ENCODE results near the gene NEK11.

Gene NEK11

DNA sequence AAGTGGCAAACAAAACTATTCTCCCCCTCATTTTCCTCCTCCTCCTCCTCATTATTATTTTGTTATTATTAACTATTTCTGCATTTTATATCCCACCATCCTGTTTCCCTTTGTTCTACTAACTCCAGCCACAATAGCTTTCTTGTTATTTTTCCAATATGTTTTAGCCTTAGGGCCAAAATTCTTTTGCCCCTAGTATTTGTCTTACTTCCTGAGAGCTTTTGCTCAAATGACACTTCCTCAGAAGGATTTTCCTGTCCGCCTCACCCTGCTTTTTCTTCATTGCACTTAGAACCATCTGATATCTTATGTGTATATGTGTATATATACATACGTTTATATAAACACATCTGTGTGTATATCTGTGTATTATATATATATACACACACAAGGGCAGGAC, 322.2 kb downstream of the NEK11 start:
- H3K27ac ChIP-seq = no peak overlapping the region
- TF ChIP-seq, protein P1, sequence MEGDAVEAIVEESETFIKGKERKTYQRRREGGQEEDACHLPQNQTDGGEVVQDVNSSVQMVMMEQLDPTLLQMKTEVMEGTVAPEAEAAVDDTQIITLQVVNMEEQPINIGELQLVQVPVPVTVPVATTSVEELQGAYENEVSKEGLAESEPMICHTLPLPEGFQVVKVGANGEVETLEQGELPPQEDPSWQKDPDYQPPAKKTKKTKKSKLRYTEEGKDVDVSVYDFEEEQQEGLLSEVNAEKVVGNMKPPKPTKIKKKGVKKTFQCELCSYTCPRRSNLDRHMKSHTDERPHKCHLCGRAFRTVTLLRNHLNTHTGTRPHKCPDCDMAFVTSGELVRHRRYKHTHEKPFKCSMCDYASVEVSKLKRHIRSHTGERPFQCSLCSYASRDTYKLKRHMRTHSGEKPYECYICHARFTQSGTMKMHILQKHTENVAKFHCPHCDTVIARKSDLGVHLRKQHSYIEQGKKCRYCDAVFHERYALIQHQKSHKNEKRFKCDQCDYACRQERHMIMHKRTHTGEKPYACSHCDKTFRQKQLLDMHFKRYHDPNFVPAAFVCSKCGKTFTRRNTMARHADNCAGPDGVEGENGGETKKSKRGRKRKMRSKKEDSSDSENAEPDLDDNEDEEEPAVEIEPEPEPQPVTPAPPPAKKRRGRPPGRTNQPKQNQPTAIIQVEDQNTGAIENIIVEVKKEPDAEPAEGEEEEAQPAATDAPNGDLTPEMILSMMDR (conservative IDR thresholded peaks at IDR 0.05) = no peak

DNA sequence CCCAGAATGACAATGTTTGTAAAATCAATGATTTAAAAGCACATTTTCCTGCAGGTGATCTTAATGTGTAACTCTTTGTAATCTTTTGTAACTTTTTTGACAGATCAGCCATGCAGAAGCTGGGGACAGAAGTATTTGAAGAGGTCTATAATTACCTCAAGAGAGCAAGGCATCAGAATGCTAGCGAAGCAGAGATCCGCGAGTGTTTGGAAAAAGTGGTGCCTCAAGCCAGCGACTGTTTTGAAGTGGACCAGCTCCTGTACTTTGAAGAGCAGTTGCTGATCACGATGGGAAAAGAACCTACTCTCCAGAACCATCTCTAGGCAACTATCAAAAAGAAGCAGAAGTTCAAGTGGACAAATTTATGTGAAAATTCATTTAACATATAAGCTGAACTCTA, 322.8 kb downstream of the NEK11 start:
- no peak overlapping the region for H3K27ac ChIP-seq
- TF ChIP-seq, protein P1 (conservative IDR thresholded peaks at IDR 0.05) = no peak

DNA sequence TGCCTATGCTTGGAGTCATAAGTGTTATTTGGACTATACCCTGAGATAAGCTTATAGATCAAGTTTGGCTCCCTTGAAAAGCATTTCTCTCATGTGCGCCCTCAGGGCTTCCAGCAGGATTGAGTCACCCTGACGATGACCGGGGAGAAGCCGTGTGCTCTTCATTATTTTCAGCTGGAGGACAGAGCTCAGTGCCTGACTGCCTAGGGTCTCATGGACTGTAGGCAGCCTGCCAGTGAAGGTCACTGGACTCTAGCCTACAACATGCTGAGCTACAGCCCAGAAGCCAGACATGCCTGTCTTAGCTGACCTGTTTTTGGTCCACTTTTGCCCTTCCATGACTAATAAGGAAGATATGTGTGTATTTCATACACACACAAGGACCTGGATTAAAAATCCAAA, 323.3 kb downstream of the NEK11 start:
- no peak overlapping the region for H3K27ac ChIP-seq
- TF ChIP-seq, protein P1 (conservative IDR thresholded peaks at IDR 0.05) = no peak

DNA sequence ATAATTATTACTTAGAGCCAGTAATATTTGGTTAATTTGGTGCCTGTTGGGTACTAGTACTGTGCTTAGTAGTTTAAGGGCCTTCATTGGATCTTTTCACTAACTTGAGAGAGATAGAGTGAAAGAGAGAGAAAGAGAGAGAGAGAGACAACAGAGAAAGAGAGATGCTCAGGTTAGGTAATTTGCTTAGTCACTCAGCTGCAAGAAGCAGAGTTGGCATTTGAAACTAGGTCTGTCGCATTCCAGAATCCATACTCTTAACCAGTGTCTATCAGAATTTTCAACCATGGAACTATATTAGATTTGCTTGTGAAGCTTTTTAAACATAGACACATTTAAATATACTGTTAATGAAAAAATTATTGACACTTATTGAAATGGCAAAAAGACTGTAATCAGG, 323.8 kb downstream of the NEK11 start:
- no peak overlapping the region for H3K27ac ChIP-seq
- TF ChIP-seq, protein P1 (conservative IDR thresholded peaks at IDR 0.05) = no peak

DNA sequence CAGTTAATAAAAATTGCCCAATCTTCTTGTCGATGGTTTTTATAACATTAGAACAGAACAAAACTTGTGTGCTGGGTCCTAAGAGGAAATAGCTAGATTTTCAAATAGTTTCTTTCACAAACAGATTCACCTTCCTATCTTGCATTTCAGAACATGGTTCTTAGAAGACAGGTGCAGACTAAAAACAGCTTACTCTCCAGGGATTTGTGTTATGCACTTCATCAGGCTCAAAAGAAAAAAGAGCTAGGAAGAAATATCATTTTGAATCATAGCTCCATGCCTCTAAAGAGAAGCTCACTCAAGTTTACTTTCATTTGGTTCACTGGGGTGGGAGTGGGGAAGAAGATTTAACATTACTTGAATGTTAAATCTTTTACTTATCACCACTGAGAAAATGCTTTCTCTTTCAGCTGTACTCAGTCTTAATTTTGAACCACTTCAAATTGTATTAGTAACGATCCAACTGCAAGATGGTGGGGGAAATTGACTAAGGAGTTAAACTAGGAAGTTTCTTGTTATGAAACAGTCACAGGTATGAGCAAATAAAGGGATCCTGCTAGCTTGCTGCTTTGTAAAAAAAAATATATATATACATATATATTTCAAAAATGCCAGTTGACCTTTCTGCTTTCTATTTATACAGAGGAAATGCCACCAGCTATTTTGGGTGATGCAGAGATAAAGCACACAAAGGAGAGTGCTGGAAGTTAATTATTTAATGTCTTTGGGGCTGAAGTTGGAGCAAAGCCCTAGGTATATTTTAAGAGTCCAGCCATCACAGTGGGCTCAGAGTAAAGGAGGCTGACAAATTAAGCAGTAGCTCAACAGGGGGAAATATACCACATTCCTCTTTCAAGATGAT, 326.6 kb downstream of the NEK11 start:
- peak overlapping the region; percentile 85 for H3K27ac ChIP-seq
- TF ChIP-seq, protein P1 (conservative IDR thresholded peaks at IDR 0.05) = no peak

DNA sequence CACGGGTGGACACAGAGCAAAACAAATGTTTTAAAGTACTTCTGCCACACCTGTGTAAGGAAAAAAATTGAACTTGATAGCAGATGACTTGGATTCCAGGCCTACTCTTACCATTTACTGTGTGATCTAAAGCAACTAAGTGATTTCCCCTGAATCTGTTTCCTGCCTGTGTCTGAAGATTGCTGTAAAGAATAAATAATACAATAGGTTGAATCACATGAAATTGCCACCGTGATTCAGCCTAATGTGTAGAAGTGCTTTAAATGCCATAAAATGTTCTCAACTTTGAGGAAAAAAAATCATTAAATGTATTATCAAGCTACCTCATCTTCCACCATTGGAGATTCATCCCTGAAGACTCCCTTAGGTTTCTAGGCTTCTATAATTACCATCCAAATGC, 327.3 kb downstream of the NEK11 start:
- H3K27ac ChIP-seq = peak overlapping the region; percentile 85
- TF ChIP-seq, protein P1 (conservative IDR thresholded peaks at IDR 0.05) = no peak

DNA sequence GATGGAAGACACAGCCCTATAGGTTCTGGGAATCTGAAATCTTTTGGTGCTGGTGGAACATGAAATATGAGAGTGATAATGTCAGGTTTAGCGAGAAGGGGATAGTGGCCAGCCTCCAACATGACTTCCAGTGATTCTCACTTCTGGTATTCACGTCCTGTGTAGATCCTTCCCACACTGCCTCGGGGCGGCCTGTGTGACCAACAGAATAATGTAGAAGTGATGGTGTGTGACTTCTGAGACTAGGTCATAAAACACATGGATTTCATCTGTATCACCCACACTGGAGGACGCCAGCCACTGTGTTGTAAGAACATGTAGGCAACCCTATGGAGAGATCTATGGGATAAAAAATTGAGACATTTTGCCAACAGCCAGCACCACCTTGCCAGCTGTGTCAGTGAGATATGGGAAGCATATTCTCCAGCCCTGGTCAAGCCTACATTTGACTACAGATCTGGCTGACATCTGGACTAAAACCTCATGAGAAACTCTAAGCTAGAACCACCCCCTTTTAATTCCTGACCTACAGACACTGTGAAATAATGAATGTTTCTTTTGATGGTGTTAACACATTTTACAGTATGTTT, 329.4 kb downstream of the NEK11 start:
- TF ChIP-seq, protein P1 (conservative IDR thresholded peaks at IDR 0.05) = no peak

More for the DNA sequence above, 329.4 kb downstream of the NEK11 start:
- no peak overlapping the region for H3K27ac ChIP-seq

All from VCaP (cell line).